ENCODE measurements around the gene TEX2.

GRCh38 chr17:64110379-64111152, 152.5 kb downstream of the TEX2 start:
- TF ChIP-seq FOXM1 (IDR thresholded peaks at IDR 0.05; ENCODE audit: borderline replicate concordance, low read depth) = no peak
- no peak for TF ChIP-seq REST (IDR thresholded peaks at IDR 0.05; ENCODE audit: low read depth)
- TF ChIP-seq TAF1 (IDR thresholded peaks at IDR 0.05; ENCODE audit: low read depth) = no peak
- TF ChIP-seq USF1 (IDR thresholded peaks at IDR 0.05) = no peak
- TF ChIP-seq TEAD4 (IDR thresholded peaks at IDR 0.05) = no peak
- TF ChIP-seq RAD21 (IDR thresholded peaks at IDR 0.05; ENCODE audit: low read depth) = no peak
- no peak for TF ChIP-seq EGR1 (IDR thresholded peaks at IDR 0.05)
